ENCODE data around the gene RRAGD. TPM values are rescaled to one million over a fixed set of nuclear protein-coding genes. Genes with fewer than 3 reads are reported as not detected.
"Not testable (repeated sequence)": the region's sequence is repeated elsewhere in the genome, so short reads cannot be mapped to it uniquely, and the experiment has no call there.

RRAGD gene
- total RNA-seq, 6 donors from 2014 or later, result 17.5 to 62.7 (median 29.7) TPM

DNA sequence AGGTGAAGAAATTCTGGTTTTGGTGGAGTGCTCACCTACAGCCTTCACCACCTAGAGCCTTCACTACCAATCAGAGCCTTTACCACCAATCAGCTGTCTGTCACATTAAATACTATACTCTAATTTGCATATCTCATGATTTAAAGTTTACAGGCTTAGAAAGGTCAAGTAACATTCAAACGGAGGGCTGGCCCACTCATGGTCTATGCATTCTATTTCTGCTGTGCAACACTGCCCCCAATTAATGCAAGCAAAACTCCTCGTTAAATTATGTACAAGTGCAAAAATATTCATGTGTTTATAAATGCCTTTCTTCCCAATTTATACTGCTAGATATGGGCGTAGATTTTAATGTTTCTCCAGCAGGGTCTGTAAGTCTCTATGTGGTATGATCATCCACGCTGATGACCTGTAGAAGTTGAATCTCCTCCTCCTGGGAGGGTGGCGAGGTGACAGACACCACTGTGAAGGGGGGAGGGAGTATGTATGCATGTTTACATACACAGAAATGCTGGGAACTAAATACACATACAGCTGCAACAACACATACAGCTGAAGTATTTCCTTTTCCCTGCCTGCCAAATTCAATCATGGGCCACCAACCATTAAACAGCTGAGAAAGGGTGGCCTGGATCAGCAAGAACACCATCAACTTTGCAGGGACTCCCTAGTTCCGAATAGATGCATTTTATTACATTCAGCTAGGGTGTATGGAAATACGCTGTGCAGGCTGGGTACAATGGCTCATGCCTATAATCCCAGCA lies 13.1 kb downstream of the RRAGD start:
- H3K27me3 ChIP-seq, result no peaks in the 10 kb centered on the region
- TF ChIP-seq EP300 (IDR thresholded peaks at IDR 0.05) (no peak), POLR2A (IDR thresholded peaks at IDR 0.05) (no peak), POLR2AphosphoS5 (IDR thresholded peaks at IDR 0.05) (no peak)
- TF ChIP-seq, protein P1, sequence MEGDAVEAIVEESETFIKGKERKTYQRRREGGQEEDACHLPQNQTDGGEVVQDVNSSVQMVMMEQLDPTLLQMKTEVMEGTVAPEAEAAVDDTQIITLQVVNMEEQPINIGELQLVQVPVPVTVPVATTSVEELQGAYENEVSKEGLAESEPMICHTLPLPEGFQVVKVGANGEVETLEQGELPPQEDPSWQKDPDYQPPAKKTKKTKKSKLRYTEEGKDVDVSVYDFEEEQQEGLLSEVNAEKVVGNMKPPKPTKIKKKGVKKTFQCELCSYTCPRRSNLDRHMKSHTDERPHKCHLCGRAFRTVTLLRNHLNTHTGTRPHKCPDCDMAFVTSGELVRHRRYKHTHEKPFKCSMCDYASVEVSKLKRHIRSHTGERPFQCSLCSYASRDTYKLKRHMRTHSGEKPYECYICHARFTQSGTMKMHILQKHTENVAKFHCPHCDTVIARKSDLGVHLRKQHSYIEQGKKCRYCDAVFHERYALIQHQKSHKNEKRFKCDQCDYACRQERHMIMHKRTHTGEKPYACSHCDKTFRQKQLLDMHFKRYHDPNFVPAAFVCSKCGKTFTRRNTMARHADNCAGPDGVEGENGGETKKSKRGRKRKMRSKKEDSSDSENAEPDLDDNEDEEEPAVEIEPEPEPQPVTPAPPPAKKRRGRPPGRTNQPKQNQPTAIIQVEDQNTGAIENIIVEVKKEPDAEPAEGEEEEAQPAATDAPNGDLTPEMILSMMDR (IDR thresholded peaks at IDR 0.05), result no peak
- ATAC-seq (ENCODE audit: low FRiP score in 2 of 2) (no peak), DNase-seq (no peak)
- H3K36me3 ChIP-seq, result no peaks in the 10 kb centered on the region
- H3K4me3 ChIP-seq, result no peak overlapping the region
- H3K4me1 ChIP-seq, result peaks cover 0 to 2% (median 0%) of the 10 kb centered on the region in 4 donors
- 76 to 87% methylated on average over 7 of the region's 7 CpGs for WGBS, 2 donors
- H3K27ac ChIP-seq, result no peak overlapping the region
- no peaks in the 10 kb centered on the region for H3K9me3 ChIP-seq

DNA sequence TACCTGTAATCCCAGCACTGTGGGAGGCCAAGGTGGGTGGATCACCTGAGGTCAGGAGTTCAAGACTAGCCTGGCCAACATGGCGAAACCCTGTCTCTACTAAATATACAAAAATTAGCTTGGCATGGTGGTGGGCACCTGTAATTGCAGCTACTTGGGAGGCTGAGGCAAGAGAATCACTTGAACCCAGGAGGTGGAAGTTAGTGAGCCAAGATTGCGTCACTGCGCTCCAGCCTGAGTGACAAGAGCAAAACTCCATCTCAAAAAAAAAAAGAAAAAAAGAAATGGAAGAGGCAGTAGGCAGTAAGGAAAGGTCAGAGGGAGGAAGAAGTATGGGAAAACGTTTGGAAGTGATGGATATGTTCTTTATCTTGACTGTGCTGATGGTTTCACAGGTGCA lies 14.2 kb downstream of the RRAGD start:
- H3K4me3 ChIP-seq; H3K27me3 ChIP-seq; H3K27ac ChIP-seq; DNase-seq; H3K36me3 ChIP-seq; H3K9me3 ChIP-seq; ATAC-seq (ENCODE audit: low FRiP score in 2 of 2); H3K4me1 ChIP-seq: not testable (repeated sequence)
- 82 to 90% methylated on average over 4 of the region's 4 CpGs for WGBS, 2 donors

DNA sequence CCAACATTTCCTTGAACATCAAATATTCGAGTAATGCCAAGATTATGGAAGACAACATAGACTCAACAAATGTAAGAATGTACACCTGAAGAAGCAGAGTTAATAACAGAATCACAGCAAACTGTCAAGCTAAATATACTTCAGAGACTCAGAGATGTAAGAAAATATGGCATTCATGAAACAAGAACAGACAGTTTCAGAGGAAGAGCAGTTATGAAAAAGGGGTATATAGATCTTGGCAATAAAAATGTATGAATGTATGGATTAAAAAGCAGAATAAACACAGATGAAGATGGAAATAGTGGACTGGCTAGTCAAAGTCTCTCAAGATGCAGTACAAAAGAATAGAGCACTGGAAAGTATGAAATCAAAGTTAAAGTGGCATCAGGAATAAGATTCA lies 18.4 kb downstream of the RRAGD start:
- no peak overlapping the region for H3K4me3 ChIP-seq
- H3K27ac ChIP-seq, result no peak overlapping the region
- TF ChIP-seq POLR2AphosphoS5 (IDR thresholded peaks at IDR 0.05) (no peak), EP300 (IDR thresholded peaks at IDR 0.05) (no peak), POLR2A (IDR thresholded peaks at IDR 0.05) (no peak)
- TF ChIP-seq, protein P1 (IDR thresholded peaks at IDR 0.05), result no peak
- H3K36me3 ChIP-seq, result no peaks in the 10 kb centered on the region
- no peaks in the 10 kb centered on the region for H3K27me3 ChIP-seq
- 90 to 95% methylated on average over 1 of the region's 1 CpG for WGBS, 2 donors
- no peak for ATAC-seq (ENCODE audit: low FRiP score in 2 of 2)
- no peaks in the 10 kb centered on the region for H3K4me1 ChIP-seq
- no peaks in the 10 kb centered on the region for H3K9me3 ChIP-seq
- no peak for DNase-seq

DNA sequence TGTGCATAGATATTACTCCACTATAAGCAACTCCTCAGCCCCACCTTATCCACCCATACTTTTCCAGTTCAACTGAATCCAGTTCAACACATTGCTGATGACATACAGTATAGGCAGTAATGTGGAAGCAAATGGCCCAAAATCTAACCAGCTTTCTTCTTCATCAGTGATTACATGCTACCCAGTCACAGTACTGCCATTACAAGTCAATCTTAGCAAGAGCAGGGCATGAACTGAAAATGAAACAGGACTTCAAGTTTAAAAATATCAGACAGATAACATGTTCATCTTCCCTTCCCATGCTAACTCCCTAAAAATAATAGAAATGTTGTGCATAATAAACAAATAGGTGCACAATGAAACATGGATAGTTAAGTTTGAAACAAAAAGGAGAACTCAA lies 19.2 kb downstream of the RRAGD start:
- Histone ChIP-seq H3K36me3 (no peaks in the 10 kb centered on the region), H3K27me3 (no peaks in the 10 kb centered on the region), H3K27ac (no peak overlapping the region), H3K4me1 (no peaks in the 10 kb centered on the region), H3K9me3 (no peaks in the 10 kb centered on the region), H3K4me3 (no peak overlapping the region)
- DNase-seq (no peak), ATAC-seq (ENCODE audit: low FRiP score in 2 of 2) (no peak)
- TF ChIP-seq POLR2AphosphoS5 (IDR thresholded peaks at IDR 0.05), result no peak
- TF ChIP-seq, protein P1 (IDR thresholded peaks at IDR 0.05), result no peak
- TF ChIP-seq POLR2A (IDR thresholded peaks at IDR 0.05), result no peak
- TF ChIP-seq EP300 (IDR thresholded peaks at IDR 0.05), result no peak

DNA sequence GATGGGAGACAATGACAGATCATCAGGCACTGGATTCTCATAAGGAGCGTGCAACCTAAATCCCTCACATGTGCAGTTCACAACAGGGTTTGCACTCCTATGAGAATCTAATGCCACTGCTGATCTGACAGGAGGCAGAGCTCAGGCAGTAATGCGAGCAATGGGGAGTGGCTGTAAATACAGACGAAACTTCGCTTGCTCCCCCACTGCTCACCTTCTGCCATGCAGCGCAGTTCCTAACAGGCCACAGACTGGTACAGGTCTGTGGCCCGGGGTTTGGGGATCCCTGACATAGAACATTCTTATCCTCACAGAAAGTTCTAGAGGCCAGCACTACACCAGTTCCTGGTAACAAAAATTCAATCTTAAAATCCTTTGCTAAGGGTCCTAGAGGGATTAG lies 23.2 kb downstream of the RRAGD start:
- no peaks in the 10 kb centered on the region for H3K9me3 ChIP-seq
- ATAC-seq (ENCODE audit: low FRiP score in 2 of 2), result no peak
- WGBS, 2 donors, result 95 to 97% methylated on average over 5 to 6 of the region's 6 CpGs
- no peak overlapping the region for H3K4me3 ChIP-seq
- H3K27me3 ChIP-seq, result no peaks in the 10 kb centered on the region
- TF ChIP-seq EP300 (IDR thresholded peaks at IDR 0.05), result no peak
- no peak for TF ChIP-seq POLR2AphosphoS5 (IDR thresholded peaks at IDR 0.05)
- TF ChIP-seq POLR2A (IDR thresholded peaks at IDR 0.05), result no peak
- TF ChIP-seq, protein P1 (IDR thresholded peaks at IDR 0.05), result no peak
- no peaks in the 10 kb centered on the region for H3K36me3 ChIP-seq
- DNase-seq, result no peak
- no peak overlapping the region for H3K27ac ChIP-seq
- H3K4me1 ChIP-seq, result no peaks in the 10 kb centered on the region
